K562 (cell line): ENCODE data around the gene NKG7. TPM values are rescaled to one million over a fixed set of nuclear protein-coding genes. Genes with fewer than 3 reads are reported as not detected.

ENCODE experiments used
- ATAC-seq: fragments of 200-7000 bp; cut with Tn5 transposase; 3 replicates; pipeline ENCODE4 v1.9.1; 2020; ENCODE audit warnings: moderate library complexity
- BruUV-seq: library from RNA; stranded (reverse); fragments of 400-500 nt; replicated peaks from 2 replicates; lab custom pipeline; 2021; lab: Mats Ljungman, UMichigan
- CTCF ChIA-PET: fragments of 300-600 bp; formaldehyde crosslinking; extraction: SDS; loops from one replicate; lab custom pipeline; 2021; ENCODE audit warnings: low intra/inter-chr PET ratio; lab: Yijun Ruan, JAX
- POLR2A ChIA-PET: fragments of 300-600, 350-650 bp; sonication (Branson Sonifier 250); formaldehyde crosslinking; extraction: SDS; loops from one replicate; lab custom pipeline; 2021; ENCODE audit warnings: antibody characterized with exemption, inconsistent platforms; lab: Yijun Ruan, JAX
- DNase-seq, 4 experiments: peaks; one replicate each; pipeline versions ENCODE4 v3.0.0 to v3.0.0-alpha.2; 2011 to 2018; ENCODE audit warnings: low spot score in 3 of 4, mixed read lengths in 3 of 4; ENCODE audit errors: extremely low read depth in 1 of 4
- FAIRE-seq: peaks from 2 replicates; lab custom pipeline; 2011; peaks lifted over from hg19 to GRCh38; lab: Jason Lieb, UNC
- H2AFZ ChIP-seq: 2 replicates; pipeline ENCODE4 v1.6.0; 2011; ENCODE audit warnings: low read depth, low read length, control low read depth, inconsistent platforms
- H3K27ac ChIP-seq: fragments of 200-600 bp; 3 replicates; pipeline ENCODE4 v1.8.0; 2011; ENCODE audit warnings: low read depth, mild to moderate bottlenecking, control low read depth, inconsistent platforms, low read length, moderate library complexity, mixed read lengths; ENCODE audit errors: extremely low read depth
- H3K27me3 ChIP-seq, 2 experiments: fragments of 300-600 bp in 1 of 2; 2 replicates in 1 of 2; 3 replicates in 1 of 2; pipeline versions ENCODE4 v1.6.0 to v1.8.0; 2011; ENCODE audit warnings: inconsistent platforms in 2 of 2, low read length in 2 of 2, mild to moderate bottlenecking in 1 of 2, mixed read lengths in 1 of 2, moderate library complexity in 1 of 2; ENCODE audit not compliant: control insufficient read depth in 2 of 2, insufficient read depth in 2 of 2
- H3K36me3 ChIP-seq: fragments of 300-600 bp; 3 replicates; pipeline ENCODE4 v1.8.0; 2011; ENCODE audit warnings: mild to moderate bottlenecking, low read length, inconsistent platforms; ENCODE audit not compliant: control insufficient read depth, insufficient read depth
- H3K4me1 ChIP-seq, 2 experiments: fragments of 200-600 bp in 1 of 2; replicated peaks in 1 of 2; 2 replicates in 1 of 2; 3 replicates in 1 of 2; pipeline versions ENCODE4 v1.5.1 to v1.8.0; 2011; ENCODE audit warnings: inconsistent platforms in 2 of 2, low read length in 2 of 2, mild to moderate bottlenecking in 1 of 2, mixed read lengths in 1 of 2, moderate library complexity in 1 of 2; ENCODE audit not compliant: control insufficient read depth in 2 of 2, insufficient read depth in 2 of 2
- H3K4me2 ChIP-seq: 2 replicates; pipeline ENCODE4 v1.6.1; 2011; ENCODE audit warnings: low read length, control low read depth, inconsistent platforms, mixed read lengths; ENCODE audit not compliant: insufficient read depth
- H3K4me3 ChIP-seq: fragments of 200-600 bp; sonication (generic), shearing (Covaris generic); 2 replicates; pipeline ENCODE4 v1.5.1; 2016; ENCODE audit warnings: control low read depth, inconsistent platforms
- H3K79me2 ChIP-seq: fragments of 200-600 bp; 3 replicates; pipeline ENCODE4 v1.8.0; 2011; ENCODE audit warnings: low read length, inconsistent platforms; ENCODE audit not compliant: control insufficient read depth, insufficient read depth
- H3K9ac ChIP-seq, 2 experiments: 2 replicates each; pipeline versions ENCODE4 v1.6.0 to v1.6.1; 2011; ENCODE audit warnings: low read depth in 2 of 2, low read length in 2 of 2, control low read depth in 1 of 2, inconsistent platforms in 1 of 2, mild to moderate bottlenecking in 1 of 2, mixed read lengths in 1 of 2; ENCODE audit not compliant: insufficient read depth in 1 of 2
- H3K9me1 ChIP-seq: one replicate; pipeline ENCODE4 v1.6.0; 2011; ENCODE audit warnings: inconsistent platforms, mild to moderate bottlenecking, low read length, moderate library complexity; ENCODE audit not compliant: control insufficient read depth, insufficient read depth
- H3K9me3 ChIP-seq: replicated peaks from 2 replicates; pipeline ENCODE4 v1.5.1; 2011; ENCODE audit warnings: low read depth, low read length, inconsistent platforms; ENCODE audit not compliant: control insufficient read depth, insufficient read depth
- H4K20me1 ChIP-seq: replicated peaks from 2 replicates; pipeline ENCODE4 v1.6.1; 2011; ENCODE audit warnings: low read length, inconsistent platforms, mixed read lengths; ENCODE audit not compliant: control insufficient read depth, insufficient read depth
- ARHGAP35 ChIP-seq: fragments of 450-650 bp; IDR thresholded peaks from 2 replicates; pipeline ENCODE4 v1.6.1; 2018; ENCODE audit not compliant: partially characterized antibody
- CBX8 ChIP-seq: fragments of 200-600 bp; sonication (generic); IDR thresholded peaks from 2 replicates; pipeline ENCODE4 v1.6.1; 2012; ENCODE audit warnings: borderline replicate concordance, mixed run types, low read depth, mild to moderate bottlenecking, moderate library complexity, mixed read lengths, low read length, control low read depth, inconsistent platforms; ENCODE audit not compliant: poor library complexity, severe bottlenecking; ENCODE audit errors: extremely low read depth
- DDX20 ChIP-seq: fragments of 450-650 bp; IDR thresholded peaks from 2 replicates; pipeline ENCODE4 v1.6.1; 2016; ENCODE audit warnings: missing genetic modification characterization, low read depth, mild to moderate bottlenecking, missing compliant biosample characterization, moderate library complexity
- FOXA3 ChIP-seq, 2 experiments: fragments of 450-650 bp in 1 of 2; sonication (generic) in 1 of 2; formaldehyde crosslinking; IDR thresholded peaks in 1 of 2; conservative IDR thresholded peaks in 1 of 2; 2 replicates each; pipeline versions ENCODE4 v1.4.0 to v1.8.0; 2020 to 2022; ENCODE audit warnings: mild to moderate bottlenecking in 2 of 2, missing genetic modification reagents in 1 of 2
- KDM5B ChIP-seq: fragments of 200-600 bp; sonication (generic); IDR thresholded peaks from 2 replicates; pipeline ENCODE4 v1.6.1; 2012; ENCODE audit warnings: low read depth, mild to moderate bottlenecking, moderate library complexity, low read length, control low read depth, inconsistent platforms; ENCODE audit not compliant: insufficient replicate concordance
- NCOA6 ChIP-seq: fragments of 450-650 bp; IDR thresholded peaks from 2 replicates; pipeline ENCODE4 v1.6.1; 2017; ENCODE audit warnings: mild to moderate bottlenecking
- POLR2G ChIP-seq: fragments of 200-400 bp; formaldehyde crosslinking; IDR thresholded peaks from 2 replicates; pipeline ENCODE4 v1.6.1; 2017; ENCODE audit warnings: low read depth, mild to moderate bottlenecking, antibody characterized with exemption, low read length, moderate library complexity
- RUNX1 ChIP-seq: sonication (generic); IDR thresholded peaks from 2 replicates; pipeline ENCODE4 v1.6.1; 2016; ENCODE audit warnings: antibody characterized with exemption, low read depth
- SPI1 ChIP-seq: IDR thresholded peaks from 2 replicates; pipeline ENCODE4 v1.6.1; 2011; ENCODE audit warnings: low read depth, low read length, control low read depth, borderline replicate concordance
- TCF15 ChIP-seq: fragments of 250-450 bp; sonication (Bioruptor Pico); IDR thresholded peaks from 2 replicates; pipeline ENCODE4 v1.8.0; 2022; ENCODE audit warnings: moderate library complexity, mild to moderate bottlenecking, inconsistent platforms
- ZNF551 ChIP-seq: fragments of 250-450 bp; sonication (Bioruptor Pico); IDR thresholded peaks from 2 replicates; pipeline ENCODE4 v1.5.0; 2021; ENCODE audit warnings: mild to moderate bottlenecking, moderate library complexity
- WGBS: fragments of 100-300 bp; shearing (Covaris generic); methylation state at CpG from one replicate; pipeline ENCODE4 v1.1.6; 2016; ENCODE audit warnings: low coverage, mixed read lengths; ENCODE audit not compliant: insufficient coverage; ENCODE audit errors: missing lambda C conversion rate; 5-methylcytosine and 5-hydroxymethylcytosine counted together
- in situ Hi-C: fragments of 300-500 bp; cut with MboI; formaldehyde crosslinking; loops from 4 replicates; pipeline ENCODE4 v1.15.0; 2018; ENCODE audit warnings: inconsistent platforms, mixed read lengths
- intact Hi-C: fragments of 100-400 bp; cut with micrococcal nuclease; formaldehyde crosslinking; loops from 2 replicates; pipeline ENCODE4 v1.14.2; 2022
- polyA plus RNA-seq, 8 experiments: library from polyadenylated mRNA; depleted of rRNA in 4 of 8; stranded (reverse) in 5 of 8; unstranded in 3 of 8; fragments of >200 nt; fragmentation: Nextera tagmentation in 2 of 8; fragmentation: Illumina TruSeq in 1 of 8; extraction: Ambion mirVana in 2 of 8; extraction: Trizol in 1 of 8; gene quantifications; 2 replicates each; pipeline versions ENCODE4 v1.2.1 to v1.2.3, GENCODE V29; 2011 to 2014; ENCODE audit warnings: inconsistent platforms in 1 of 8, missing spikeins in 1 of 8
- total RNA-seq, 7 experiments: library from RNA; depleted of rRNA in 6 of 7; stranded (reverse); fragments of >200 nt in 6 of 7; fragmentation: Illumina TruSeq in 2 of 7; extraction: Trizol in 2 of 7; gene quantifications; 2 replicates each; pipeline versions ENCODE4 v1.2.1 to v1.2.3, GENCODE V29; 2011 to 2021; ENCODE audit warnings: low replicate concordance in 1 of 7
- TF ChIP-seq, protein P1 (sequence below): sonication (generic); formaldehyde crosslinking; IDR thresholded peaks from 2 replicates; pipeline ENCODE4 v1.8.0; 2023; ENCODE audit warnings: mild to moderate bottlenecking, missing genetic modification reagents
- TF ChIP-seq, protein P2 (sequence below): fragments of 450-650 bp; IDR thresholded peaks from 2 replicates; pipeline ENCODE4 v1.7.0; 2016; ENCODE audit warnings: borderline replicate concordance

Gene NKG7
- total and polyA plus RNA-seq, 9 of the 15 experiments (the other 6 are each of a cell fraction or from before 2014, with no cell fraction given), result 0.30 to 0.70 (median 0.51) TPM; not detected in 2

DNA sequence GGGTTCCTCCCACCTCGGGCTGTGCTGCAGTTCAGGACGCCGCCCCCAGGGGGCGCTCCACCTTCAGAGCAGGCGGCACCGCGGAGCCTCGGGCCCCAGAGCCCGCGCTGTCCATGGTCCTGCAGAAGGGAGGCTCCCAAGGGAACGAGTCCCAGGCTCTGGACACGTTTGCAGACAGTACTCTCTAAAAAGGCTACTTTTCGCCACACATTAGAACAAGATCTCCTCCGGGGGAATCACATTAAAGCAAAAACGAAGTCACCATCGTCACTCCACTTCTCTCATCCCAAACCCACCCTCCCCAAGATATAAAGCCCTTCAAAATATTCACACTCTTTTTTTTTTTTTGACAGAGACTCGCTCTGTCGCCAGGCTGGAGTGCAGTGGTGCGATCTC is 49.6 kb upstream of the NKG7 start:
- ChIA-PET CTCF (interaction anchor here (0.6 to 2.1 kb wide), 5 partner anchors 186 to 387 kb away, joined by 3 to 30 read pairs (median 3); no protein-coding TSS in a partner anchor), POLR2A (interaction anchor here (1.0 to 1.6 kb wide), 2 partner anchors 126 to 388 kb away, joined by 3 to 4 read pairs; no protein-coding TSS in a partner anchor)
- in situ Hi-C loops, result loop anchor here (5.0 to 10.0 kb wide), 2 partner anchors 235 to 363 kb away; no protein-coding TSS in a partner anchor
- Histone ChIP-seq H3K4me3 (no peak overlapping the region), H3K27me3 (no peaks in the 10 kb centered on the region), H2AFZ (no peak overlapping the region; the same call in 1 of the 2 replicates), H3K9me3 (no peaks in the 10 kb centered on the region), H4K20me1 (no peaks in the 10 kb centered on the region), H3K36me3 (no peaks in the 10 kb centered on the region), H3K79me2 (no peaks in the 10 kb centered on the region), H3K4me1 (peaks cover 3 to 23% of the 10 kb centered on the region in 2 experiments), H3K27ac (no peak overlapping the region), H3K4me2 (0 out of 2 replicates have a peak overlapping the region, but pooled peaks have one; percentile 43), H3K9ac (peak overlapping the region in 1 of 2 experiments; percentile 47; a peak in 1 of 4 replicates), H3K9me1 (no peaks in the 10 kb centered on the region)
- ATAC-seq (peak; percentile 95), DNase-seq (peak; percentile 90 to 95 (median 94)), FAIRE-seq (peak; percentile 86)
- WGBS, result 0% methylated on average over 14 of the region's 19 CpGs
- no TSS peak for BruUV-seq
- intact Hi-C loops, result loop anchor here (1.0 to 10.0 kb wide), 3 partner anchors 51 to 363 kb away; no protein-coding TSS in a partner anchor
- TF ChIP-seq ARHGAP35 (no peak), ZNF551 (CRISPR knock-in tag) (no peak), TCF15 (no peak), RUNX1 (0 out of 2 replicates have a peak, but pooled peaks have one; percentile 39), CBX8 (no peak), SPI1 (no peak), FOXA3 (CRISPR knock-in tag; conservative IDR thresholded peaks at IDR 0.05 in 1 of 2, IDR thresholded peaks at IDR 0.05 in 1 of 2) (peak in 1 of 2 experiments; percentile 85; a peak in 2 of 4 replicates), KDM5B (no peak), POLR2G (peak; percentile 23; the same call in 1 of the 2 replicates), DDX20 (tag) (no peak), NCOA6 (peak; percentile 39; the same call in 1 of the 2 replicates)
- TF ChIP-seq, protein P1, sequence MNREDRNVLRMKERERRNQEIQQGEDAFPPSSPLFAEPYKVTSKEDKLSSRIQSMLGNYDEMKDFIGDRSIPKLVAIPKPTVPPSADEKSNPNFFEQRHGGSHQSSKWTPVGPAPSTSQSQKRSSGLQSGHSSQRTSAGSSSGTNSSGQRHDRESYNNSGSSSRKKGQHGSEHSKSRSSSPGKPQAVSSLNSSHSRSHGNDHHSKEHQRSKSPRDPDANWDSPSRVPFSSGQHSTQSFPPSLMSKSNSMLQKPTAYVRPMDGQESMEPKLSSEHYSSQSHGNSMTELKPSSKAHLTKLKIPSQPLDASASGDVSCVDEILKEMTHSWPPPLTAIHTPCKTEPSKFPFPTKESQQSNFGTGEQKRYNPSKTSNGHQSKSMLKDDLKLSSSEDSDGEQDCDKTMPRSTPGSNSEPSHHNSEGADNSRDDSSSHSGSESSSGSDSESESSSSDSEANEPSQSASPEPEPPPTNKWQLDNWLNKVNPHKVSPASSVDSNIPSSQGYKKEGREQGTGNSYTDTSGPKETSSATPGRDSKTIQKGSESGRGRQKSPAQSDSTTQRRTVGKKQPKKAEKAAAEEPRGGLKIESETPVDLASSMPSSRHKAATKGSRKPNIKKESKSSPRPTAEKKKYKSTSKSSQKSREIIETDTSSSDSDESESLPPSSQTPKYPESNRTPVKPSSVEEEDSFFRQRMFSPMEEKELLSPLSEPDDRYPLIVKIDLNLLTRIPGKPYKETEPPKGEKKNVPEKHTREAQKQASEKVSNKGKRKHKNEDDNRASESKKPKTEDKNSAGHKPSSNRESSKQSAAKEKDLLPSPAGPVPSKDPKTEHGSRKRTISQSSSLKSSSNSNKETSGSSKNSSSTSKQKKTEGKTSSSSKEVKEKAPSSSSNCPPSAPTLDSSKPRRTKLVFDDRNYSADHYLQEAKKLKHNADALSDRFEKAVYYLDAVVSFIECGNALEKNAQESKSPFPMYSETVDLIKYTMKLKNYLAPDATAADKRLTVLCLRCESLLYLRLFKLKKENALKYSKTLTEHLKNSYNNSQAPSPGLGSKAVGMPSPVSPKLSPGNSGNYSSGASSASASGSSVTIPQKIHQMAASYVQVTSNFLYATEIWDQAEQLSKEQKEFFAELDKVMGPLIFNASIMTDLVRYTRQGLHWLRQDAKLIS (CRISPR knock-in tag), result peak; percentile 97
- TF ChIP-seq, protein P2, sequence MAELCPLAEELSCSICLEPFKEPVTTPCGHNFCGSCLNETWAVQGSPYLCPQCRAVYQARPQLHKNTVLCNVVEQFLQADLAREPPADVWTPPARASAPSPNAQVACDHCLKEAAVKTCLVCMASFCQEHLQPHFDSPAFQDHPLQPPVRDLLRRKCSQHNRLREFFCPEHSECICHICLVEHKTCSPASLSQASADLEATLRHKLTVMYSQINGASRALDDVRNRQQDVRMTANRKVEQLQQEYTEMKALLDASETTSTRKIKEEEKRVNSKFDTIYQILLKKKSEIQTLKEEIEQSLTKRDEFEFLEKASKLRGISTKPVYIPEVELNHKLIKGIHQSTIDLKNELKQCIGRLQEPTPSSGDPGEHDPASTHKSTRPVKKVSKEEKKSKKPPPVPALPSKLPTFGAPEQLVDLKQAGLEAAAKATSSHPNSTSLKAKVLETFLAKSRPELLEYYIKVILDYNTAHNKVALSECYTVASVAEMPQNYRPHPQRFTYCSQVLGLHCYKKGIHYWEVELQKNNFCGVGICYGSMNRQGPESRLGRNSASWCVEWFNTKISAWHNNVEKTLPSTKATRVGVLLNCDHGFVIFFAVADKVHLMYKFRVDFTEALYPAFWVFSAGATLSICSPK, result no peak
